Measurements from ENCODE around the gene ANO1.
A peak's percentile ranks its signal among the peaks of the same experiment; 100 is the strongest.

Gene ANO1

GRCh38 chr11:70095541-70096252, 17.6 kb downstream of the ANO1 start:
- no peak for DNase-seq (ENCODE audit: low spot score)

GRCh38 chr11:70097783-70098563, 19.9 kb downstream of the ANO1 start:
- no peak for DNase-seq (ENCODE audit: low spot score)

GRCh38 chr11:70098936-70099335, 20.8 kb downstream of the ANO1 start:
- no peak for DNase-seq (ENCODE audit: low spot score)

GRCh38 chr11:70099578-70100279, 21.6 kb downstream of the ANO1 start:
- DNase-seq (ENCODE audit: low spot score), result no peak

- no peak for DNase-seq (ENCODE audit: low spot score)
Observed at GRCh38 chr11:70100280-70100603, 22.1 kb downstream of the ANO1 start.

GRCh38 chr11:70100791-70101190, 22.7 kb downstream of the ANO1 start:
- no peak for DNase-seq (ENCODE audit: low spot score)

GRCh38 chr11:70103256-70103975, 25.3 kb downstream of the ANO1 start:
- no peak for DNase-seq (ENCODE audit: low spot score)

GRCh38 chr11:70104419-70104818, 26.3 kb downstream of the ANO1 start:
- no peak for DNase-seq (ENCODE audit: low spot score)

- no peak for DNase-seq (ENCODE audit: low spot score)
Observed at GRCh38 chr11:70104961-70105360, 26.8 kb downstream of the ANO1 start.

GRCh38 chr11:70105369-70105754, 27.2 kb downstream of the ANO1 start:
- DNase-seq (ENCODE audit: low spot score), result no peak

GRCh38 chr11:70105755-70106571, 27.8 kb downstream of the ANO1 start:
- DNase-seq (ENCODE audit: low spot score), result no peak

GRCh38 chr11:70106757-70107156, 28.6 kb downstream of the ANO1 start:
- no peak for DNase-seq (ENCODE audit: low spot score)

GRCh38 chr11:70107191-70107590, 29.1 kb downstream of the ANO1 start:
- DNase-seq (ENCODE audit: low spot score), result no peak

- no peak for DNase-seq (ENCODE audit: low spot score)
Observed at GRCh38 chr11:70107756-70108155, 29.6 kb downstream of the ANO1 start.

GRCh38 chr11:70108250-70108649, 30.1 kb downstream of the ANO1 start:
- no peak for DNase-seq (ENCODE audit: low spot score)

GRCh38 chr11:70109006-70109405, 30.9 kb downstream of the ANO1 start:
- DNase-seq (ENCODE audit: low spot score), result no peak

- DNase-seq (ENCODE audit: low spot score), result no peak
Observed at GRCh38 chr11:70109903-70110302, 31.8 kb downstream of the ANO1 start.

- no peak for DNase-seq (ENCODE audit: low spot score)
Observed at GRCh38 chr11:70110538-70111055, 32.5 kb downstream of the ANO1 start.

GRCh38 chr11:70111269-70112016, 33.3 kb downstream of the ANO1 start:
- DNase-seq (ENCODE audit: low spot score), result peak; percentile 38

GRCh38 chr11:70112017-70112434, 33.9 kb downstream of the ANO1 start:
- no peak for DNase-seq (ENCODE audit: low spot score)

- no peak for DNase-seq (ENCODE audit: low spot score)
Observed at GRCh38 chr11:70113801-70114200, 35.7 kb downstream of the ANO1 start.
